SK-N-SH (cell line): Measurements from ENCODE around the gene GNL3. TPM values are rescaled to one million over a fixed set of nuclear protein-coding genes. Genes with fewer than 3 reads are reported as not detected.

Experiments used
- CTCF ChIA-PET: fragments of 300-600, 350-600 bp; formaldehyde crosslinking; extraction: SDS; loops from one replicate; lab custom pipeline; 2021; lab: Yijun Ruan, JAX
- POLR2A ChIA-PET: fragments of 350-600 bp; sonication (Branson Sonifier 250); formaldehyde crosslinking; extraction: SDS; loops from one replicate; lab custom pipeline; 2020; ENCODE audit warnings: antibody characterized with exemption, inconsistent platforms; lab: Yijun Ruan, JAX
- DNase-seq: peaks from one replicate; pipeline ENCODE4 v3.0.0; 2012
- H2AFZ ChIP-seq: fragments of 200-600 bp; sonication (generic); 2 replicates; pipeline ENCODE4 v1.8.1; 2016; ENCODE audit warnings: antibody characterized with exemption, mild to moderate bottlenecking, low read depth
- H3F3A ChIP-seq: fragments of 200-600 bp; sonication (generic); replicated peaks from 2 replicates; pipeline ENCODE3; 2016; ENCODE audit warnings: antibody characterized with exemption, mild to moderate bottlenecking; ENCODE audit not compliant: insufficient read depth
- H3K27ac ChIP-seq, 2 experiments: fragments of 200-500 bp in 1 of 2; fragments of 200-600 bp in 1 of 2; sonication (Bioruptor generic) in 1 of 2; sonication (generic), shearing (Covaris generic) in 1 of 2; 2 replicates each; pipeline versions ENCODE4 v1.5.1 to v1.6.1; 2014 to 2016; ENCODE audit warnings: low read depth in 2 of 2, inconsistent platforms in 1 of 2, low read length in 1 of 2, mild to moderate bottlenecking in 1 of 2, mixed read lengths in 1 of 2
- H3K27me3 ChIP-seq: fragments of 200-600 bp; sonication (generic), shearing (Covaris generic); 2 replicates; pipeline ENCODE4 v1.6.1; 2016; ENCODE audit warnings: mixed run types; ENCODE audit not compliant: insufficient read depth
- H3K36me3 ChIP-seq, 2 experiments: fragments of 200-500 bp in 1 of 2; fragments of 200-600 bp in 1 of 2; sonication (Bioruptor generic) in 1 of 2; sonication (generic) in 1 of 2; replicated peaks in 1 of 2; 2 replicates each; pipeline versions ENCODE3 to v1.5.1; 2014 to 2016; ENCODE audit warnings: low read length in 1 of 2, mild to moderate bottlenecking in 1 of 2; ENCODE audit not compliant: insufficient read depth in 2 of 2, control insufficient read depth in 1 of 2
- H3K4me1 ChIP-seq, 2 experiments: fragments of 200-500 bp in 1 of 2; fragments of 200-600 bp in 1 of 2; sonication (Bioruptor generic) in 1 of 2; sonication (generic), shearing (Covaris generic) in 1 of 2; 2 replicates each; pipeline versions ENCODE4 v1.5.1 to v1.6.1; 2014 to 2016; ENCODE audit warnings: low read depth in 1 of 2, low read length in 1 of 2, mixed run types in 1 of 2; ENCODE audit not compliant: insufficient read depth in 2 of 2, control insufficient read depth in 1 of 2
- H3K4me2 ChIP-seq: fragments of 200-600 bp; sonication (generic), shearing (Covaris generic); 2 replicates; pipeline ENCODE4 v1.6.1; 2017; ENCODE audit warnings: mixed run types
- H3K4me3 ChIP-seq, 2 experiments: fragments of 200-500 bp in 1 of 2; fragments of 200-600 bp in 1 of 2; sonication (Bioruptor generic) in 1 of 2; sonication (generic), shearing (Covaris generic) in 1 of 2; 2 replicates each; pipeline versions ENCODE4 v1.5.1 to v1.8.1; 2014 to 2016; ENCODE audit warnings: low read depth in 2 of 2, inconsistent platforms in 1 of 2, low read length in 1 of 2, mild to moderate bottlenecking in 1 of 2, mixed read lengths in 1 of 2, moderate library complexity in 1 of 2
- H3K79me2 ChIP-seq: fragments of 200-600 bp; sonication (generic); 2 replicates; pipeline ENCODE4 v1.8.1; 2017; ENCODE audit warnings: mild to moderate bottlenecking; ENCODE audit not compliant: insufficient read depth
- H3K9ac ChIP-seq: fragments of 200-600 bp; sonication (generic); 2 replicates; pipeline ENCODE4 v1.6.1; 2017; ENCODE audit warnings: mixed run types
- H3K9me2 ChIP-seq: fragments of 200-600 bp; sonication (generic); 2 replicates; pipeline ENCODE4 v1.6.1; 2017; ENCODE audit warnings: mixed run types
- H3K9me3 ChIP-seq: fragments of 200-600 bp; sonication (generic); 2 replicates; pipeline ENCODE4 v1.6.1; 2017; ENCODE audit warnings: mixed run types, mild to moderate bottlenecking, moderate library complexity
- H4K20me1 ChIP-seq: fragments of 200-600 bp; sonication (generic); 2 replicates; pipeline ENCODE4 v1.6.1; 2017; ENCODE audit warnings: mild to moderate bottlenecking, mixed run types; ENCODE audit not compliant: insufficient read depth
- CHD2 ChIP-seq: fragments of 150-350 bp; IDR thresholded peaks from 2 replicates; pipeline ENCODE4 v1.6.1; 2018; ENCODE audit warnings: low read length; ENCODE audit not compliant: partially characterized antibody
- FOSL2 ChIP-seq: IDR thresholded peaks from 2 replicates; pipeline ENCODE4 v1.4.0; 2012; ENCODE audit warnings: low read depth, mild to moderate bottlenecking, moderate library complexity, borderline replicate concordance
- FOXJ3 ChIP-seq: sonication (generic); formaldehyde crosslinking; IDR thresholded peaks from 2 replicates; pipeline ENCODE4 v1.5.1; 2020; ENCODE audit warnings: mild to moderate bottlenecking, missing genetic modification reagents
- FOXM1 ChIP-seq: IDR thresholded peaks from 2 replicates; pipeline ENCODE4 v1.4.0; 2012; ENCODE audit warnings: low read depth, mild to moderate bottlenecking
- IRF3 ChIP-seq: fragments of 150-350 bp; IDR thresholded peaks from 2 replicates; pipeline ENCODE4 v1.6.1; 2016; ENCODE audit warnings: mild to moderate bottlenecking, low read depth, low read length
- JUND ChIP-seq: IDR thresholded peaks from 2 replicates; pipeline ENCODE4 v1.4.0; 2012
- NFIC ChIP-seq: IDR thresholded peaks from 2 replicates; pipeline ENCODE4 v1.4.0; 2012; ENCODE audit warnings: borderline replicate concordance
- PBX3 ChIP-seq: IDR thresholded peaks from 2 replicates; pipeline ENCODE4; 2012
- POLR2AphosphoS5 ChIP-seq: IDR thresholded peaks from 2 replicates; pipeline ENCODE4 v1.6.1; 2012; ENCODE audit warnings: low read depth, low read length
- RCOR1 ChIP-seq: fragments of 150-350 bp; IDR thresholded peaks from 2 replicates; pipeline ENCODE4 v1.6.1; 2017; ENCODE audit warnings: antibody characterized with exemption, low read length
- REST ChIP-seq: IDR thresholded peaks from 2 replicates; pipeline ENCODE4 v1.6.1; 2012; ENCODE audit warnings: mild to moderate bottlenecking, low read depth, low read length, moderate library complexity
- TEAD4 ChIP-seq: IDR thresholded peaks from 2 replicates; pipeline ENCODE4 v1.4.0; 2012; ENCODE audit warnings: mild to moderate bottlenecking, borderline replicate concordance; ENCODE audit not compliant: insufficient read depth
- ZBTB33 ChIP-seq: IDR thresholded peaks from 2 replicates; pipeline ENCODE4 v1.4.0; 2012; ENCODE audit warnings: low read depth, borderline replicate concordance
- WGBS: methylation state at CpG from one replicate; pipeline ENCODE4 v1.1.6; 2017; ENCODE audit warnings: low lambda C conversion rate; 5-methylcytosine and 5-hydroxymethylcytosine counted together
- polyA plus RNA-seq, 3 experiments: library from polyadenylated mRNA; depleted of rRNA; stranded (reverse); fragments of >200 nt; gene quantifications; 2 replicates each; pipeline ENCODE4 v1.2.3, GENCODE V29; 2012

Gene GNL3
- polyA plus RNA-seq, 1 of the 3 experiments (the other 2 are of a cell fraction): 55.0 TPM

- TF ChIP-seq IRF3: no peak
- TF ChIP-seq PBX3: no peak
- TF ChIP-seq POLR2AphosphoS5: no peak
- TF ChIP-seq JUND: no peak
- no peak for TF ChIP-seq REST
Observed at GRCh38 chr3:52714335-52715302, 28.8 kb downstream of the GNL3 start (continued).

- peaks cover 4% of the 10 kb centered on the region; the same call in 1 of the 2 replicates for H3K9me3 ChIP-seq
- WGBS: 91% methylated on average over 4 of the region's 11 CpGs
- no peaks in the 10 kb centered on the region for H3K9me2 ChIP-seq
- H3K9ac ChIP-seq: no peak overlapping the region
- H3K4me2 ChIP-seq: no peak overlapping the region
- H3K27me3 ChIP-seq: no peaks in the 10 kb centered on the region
- peaks cover 10 to 35% of the 10 kb centered on the region in 2 experiments for H3K36me3 ChIP-seq
- ChIA-PET CTCF (interaction anchor here (1.0 to 2.0 kb wide), 2 partner anchors 10 to 14 kb away, joined by 3 to 5 read pairs; partner anchors contain the start of genes GLT8D1 and SPCS1), POLR2A (no interaction called here)
- no peak overlapping the region for H3K27ac ChIP-seq
- no peaks in the 10 kb centered on the region for H3K79me2 ChIP-seq
- no peak for DNase-seq
- no peaks in the 10 kb centered on the region for H3K4me1 ChIP-seq
- no peak overlapping the region for H3K4me3 ChIP-seq
- H4K20me1 ChIP-seq: no peaks in the 10 kb centered on the region
- H2AFZ ChIP-seq: no peak overlapping the region
- H3F3A ChIP-seq: peaks cover 7% of the 10 kb centered on the region
- no peak for TF ChIP-seq POLR2AphosphoS5
- no peak for TF ChIP-seq CHD2
- no peak for TF ChIP-seq ZBTB33
- TF ChIP-seq RCOR1: no peak
- TF ChIP-seq IRF3: no peak
- no peak for TF ChIP-seq PBX3
- no peak for TF ChIP-seq FOSL2
- TF ChIP-seq FOXM1: no peak
- no peak for TF ChIP-seq TEAD4
- TF ChIP-seq FOXJ3 (CRISPR knock-in tag): no peak
- no peak for TF ChIP-seq NFIC
Observed at GRCh38 chr3:52715714-52716305, 30.0 kb downstream of the GNL3 start.
